DMS153 treated with DMSO at 0.1 percent for 48 hours (cell line): ENCODE results near the gene LRP8.
"Not testable (repeated sequence)": the region's sequence is repeated elsewhere in the genome, so short reads cannot be mapped to it uniquely, and the experiment has no call there.

Experiments used
- DNase-seq: peaks from one replicate; lab custom pipeline; 2025; ENCODE audit not compliant: unreplicated experiment; lab: John Stamatoyannopoulos, UW

LRP8 gene

DNA sequence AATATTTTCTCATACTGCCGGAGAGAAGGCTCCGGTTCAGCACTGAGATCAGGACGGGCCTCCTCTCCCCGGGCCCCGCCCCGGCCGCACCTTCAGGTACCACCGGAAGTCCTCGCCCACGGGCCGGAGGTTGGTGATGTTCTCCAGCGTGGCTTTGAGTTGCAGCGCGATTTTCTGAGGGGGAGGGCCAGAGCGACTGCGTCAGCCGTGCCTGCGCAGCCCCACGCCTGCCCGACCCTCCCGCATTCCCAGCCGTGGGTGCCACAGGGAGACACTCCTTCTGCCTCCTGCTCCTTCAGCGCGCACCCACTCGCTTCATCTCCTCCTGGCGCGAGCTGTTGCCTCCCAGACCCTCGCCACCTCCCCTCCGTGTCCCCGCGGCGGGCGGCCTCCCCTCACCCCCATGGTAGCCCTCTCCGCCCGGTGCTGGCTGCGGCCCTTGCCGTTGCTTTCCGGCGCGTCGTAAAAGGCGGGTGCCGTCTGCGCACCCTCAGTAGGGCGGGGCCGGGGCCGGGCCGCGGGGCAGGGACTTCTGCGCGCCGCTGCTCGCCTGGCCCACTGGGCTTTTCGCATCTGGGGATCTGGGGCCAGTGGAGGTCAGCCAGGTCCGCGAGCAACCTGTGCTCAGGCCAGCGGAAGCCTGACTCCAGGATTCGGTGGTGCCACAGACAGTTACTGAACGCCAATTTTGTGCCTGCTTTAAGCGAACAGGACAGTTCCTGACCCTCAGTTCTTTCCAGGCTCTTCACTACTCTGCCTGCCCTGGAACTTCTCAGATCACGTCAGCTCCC lies 107.5 kb downstream of the LRP8 start, which contains the start of gene CZIB:
CZIB (minus strand) TSS at position 464 of the 791 bp plus-strand sequence; CDS start at position 405, 59 bp downstream.
- DNase-seq: peak; percentile 77

DNA sequence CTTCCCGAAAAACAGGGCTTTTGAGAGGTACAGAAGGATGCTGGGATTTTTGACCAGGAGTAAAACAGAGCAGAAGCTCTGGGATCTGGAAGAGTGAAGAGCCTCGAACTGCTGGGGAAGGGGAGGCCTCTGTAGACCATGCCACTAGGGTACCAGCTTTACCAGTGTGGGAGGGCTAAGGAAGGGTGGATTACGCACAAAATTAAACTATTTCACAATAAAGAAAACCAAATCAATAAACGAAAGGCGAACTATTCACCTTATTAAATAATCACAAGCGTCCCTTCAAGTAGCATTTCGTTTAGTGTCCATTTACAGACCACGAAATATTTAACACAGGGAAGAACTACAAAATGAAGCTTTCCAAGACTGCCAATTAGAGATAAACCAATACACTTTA lies 108.2 kb downstream of the LRP8 start:
- no peak for DNase-seq

- no peak for DNase-seq
These were observed 109.7 kb downstream of the LRP8 start for GRCh38 chr1:53218201-53218600.

DNA sequence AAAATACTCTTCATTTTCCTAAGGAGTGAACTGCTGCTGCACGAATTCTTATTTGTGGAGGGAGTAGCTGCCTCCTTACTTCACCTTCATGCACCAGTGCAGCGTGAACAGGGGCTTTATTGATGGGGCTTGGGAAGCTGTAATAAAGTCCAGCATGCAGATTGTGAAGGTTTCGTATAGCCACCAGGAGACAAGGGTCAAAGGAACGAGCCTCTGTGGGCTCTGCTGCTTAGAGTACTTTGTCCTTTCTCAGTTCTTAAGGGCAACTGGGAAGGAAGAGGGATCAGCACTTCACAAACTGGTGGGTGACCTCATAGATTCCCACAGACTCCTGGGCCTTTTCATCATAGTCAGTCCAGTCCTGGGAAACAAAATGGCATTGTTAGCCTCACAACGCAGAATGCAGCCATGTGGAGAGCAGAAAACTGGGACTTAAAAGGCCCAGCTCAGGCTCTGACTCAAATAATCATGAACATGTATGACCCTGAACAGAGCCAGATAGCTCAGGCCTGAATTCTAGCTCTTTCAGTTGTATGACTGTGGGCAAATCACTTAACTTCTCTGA lies 113.4 kb downstream of the LRP8 start:
- no peak for DNase-seq

DNA sequence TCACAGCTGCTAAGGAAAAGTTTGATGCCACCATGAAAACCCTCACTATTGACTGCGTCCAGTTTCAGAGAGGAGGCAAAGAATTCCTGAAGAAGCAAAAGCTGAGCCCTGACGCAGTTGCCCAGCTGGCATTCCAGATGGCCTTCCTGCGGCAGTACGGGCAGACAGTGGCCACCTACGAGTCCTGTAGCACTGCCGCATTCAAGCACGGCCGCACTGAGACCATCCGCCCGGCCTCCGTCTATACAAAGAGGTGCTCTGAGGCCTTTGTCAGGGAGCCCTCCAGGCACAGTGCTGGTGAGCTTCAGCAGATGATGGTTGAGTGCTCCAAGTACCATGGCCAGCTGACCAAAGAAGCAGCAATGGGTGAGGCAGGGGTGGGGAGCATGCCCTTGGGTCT lies 116.9 kb downstream of the LRP8 start:
- no peak for DNase-seq

GRCh38 chr1:53210352-53210751 lies 117.5 kb downstream of the LRP8 start:
- DNase-seq: no peak

DNA sequence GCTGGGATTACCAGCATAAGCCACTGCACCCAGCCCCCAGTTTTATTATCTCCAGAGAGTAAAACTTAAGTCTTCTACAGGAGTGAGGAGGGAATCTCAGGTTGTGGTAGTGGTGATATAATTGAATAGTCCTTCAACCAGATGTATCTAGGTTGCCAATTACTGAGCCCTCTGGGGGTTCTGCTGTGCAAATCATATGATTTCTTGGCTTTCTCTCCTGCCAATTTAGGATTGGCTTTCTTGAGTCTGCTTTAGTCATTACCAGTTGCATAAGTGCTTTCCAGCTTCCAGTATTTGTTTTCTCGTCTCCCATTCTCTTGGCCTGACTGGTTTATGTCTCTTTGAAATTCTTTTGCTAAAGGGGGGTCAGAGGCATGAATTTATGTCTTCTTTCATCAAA lies 120.1 kb downstream of the LRP8 start:
- no peak for DNase-seq

- DNase-seq: no peak
These were observed 121.0 kb downstream of the LRP8 start for GRCh38 chr1:53206735-53207379.

DNA sequence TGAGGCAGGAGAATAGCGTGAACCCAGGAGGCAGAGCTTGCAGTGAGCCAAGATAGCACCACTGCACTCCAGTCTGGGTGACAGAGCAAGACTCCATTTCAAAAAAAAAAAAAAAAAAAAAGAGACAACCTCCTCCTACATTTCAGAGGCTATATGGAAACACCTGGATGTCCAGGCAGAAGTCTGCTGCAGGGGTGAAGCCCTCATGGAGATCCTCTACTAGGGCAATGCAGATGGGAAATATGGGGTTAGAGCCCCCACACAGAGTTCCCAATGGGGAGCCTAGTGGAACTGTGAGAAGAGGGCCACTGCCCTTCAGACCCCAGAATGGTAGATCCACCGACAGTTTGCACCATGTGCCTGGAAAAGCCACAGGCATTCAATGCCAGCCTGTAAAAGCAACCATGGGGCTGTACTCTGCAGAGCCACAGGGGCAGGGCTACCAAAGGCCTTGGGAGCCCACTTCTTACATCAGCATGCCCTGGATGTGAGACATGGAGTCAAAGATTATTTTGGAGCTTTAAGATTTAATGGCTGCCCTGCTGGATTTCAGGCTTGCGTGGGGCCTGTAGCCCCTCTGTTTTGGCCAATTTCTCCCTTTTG lies 121.7 kb downstream of the LRP8 start:
- DNase-seq: not testable (repeated sequence)

DNA sequence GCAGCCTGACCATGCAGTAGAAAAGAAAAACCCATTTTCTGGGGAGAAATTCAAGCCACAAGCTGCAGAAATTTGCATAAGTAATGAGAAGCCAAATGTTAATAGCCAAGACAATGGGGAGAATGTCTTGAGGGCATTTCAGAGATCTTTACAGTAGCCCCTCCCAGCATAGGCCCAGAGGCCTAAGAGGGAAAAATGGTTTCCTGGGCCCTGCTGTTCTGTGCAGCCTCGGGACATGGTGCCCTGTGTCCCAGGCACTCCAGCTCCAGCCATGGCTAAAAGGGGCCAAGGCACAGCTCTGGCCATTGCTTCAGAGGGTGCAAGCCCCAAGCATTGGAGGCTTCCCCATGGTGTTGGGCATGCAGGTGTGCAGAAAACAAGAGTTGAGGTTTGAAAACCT lies 122.4 kb downstream of the LRP8 start:
- not testable (repeated sequence) for DNase-seq

- no peak for DNase-seq
These were observed 124.4 kb downstream of the LRP8 start for GRCh38 chr1:53203466-53203865.

DNA sequence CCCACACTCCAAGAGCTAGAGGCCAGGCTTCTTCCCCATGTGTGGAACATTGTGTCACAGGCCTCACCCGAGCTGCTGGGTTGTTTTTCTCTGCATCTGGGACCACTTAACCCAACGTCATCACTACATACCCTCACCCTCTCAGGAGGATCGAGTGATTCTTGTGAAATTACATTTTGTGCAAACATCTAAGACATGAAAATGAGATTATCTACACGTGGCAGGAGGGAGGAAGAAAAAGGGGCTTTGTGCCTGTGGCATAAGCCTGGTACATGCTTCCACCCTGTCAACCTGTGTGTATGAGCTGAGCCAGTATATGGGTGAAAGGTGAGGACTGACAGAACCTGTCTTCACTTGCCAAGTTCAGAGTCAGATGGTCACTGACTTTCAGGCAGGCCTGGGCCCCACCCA lies 129.6 kb downstream of the LRP8 start:
- no peak for DNase-seq

DNA sequence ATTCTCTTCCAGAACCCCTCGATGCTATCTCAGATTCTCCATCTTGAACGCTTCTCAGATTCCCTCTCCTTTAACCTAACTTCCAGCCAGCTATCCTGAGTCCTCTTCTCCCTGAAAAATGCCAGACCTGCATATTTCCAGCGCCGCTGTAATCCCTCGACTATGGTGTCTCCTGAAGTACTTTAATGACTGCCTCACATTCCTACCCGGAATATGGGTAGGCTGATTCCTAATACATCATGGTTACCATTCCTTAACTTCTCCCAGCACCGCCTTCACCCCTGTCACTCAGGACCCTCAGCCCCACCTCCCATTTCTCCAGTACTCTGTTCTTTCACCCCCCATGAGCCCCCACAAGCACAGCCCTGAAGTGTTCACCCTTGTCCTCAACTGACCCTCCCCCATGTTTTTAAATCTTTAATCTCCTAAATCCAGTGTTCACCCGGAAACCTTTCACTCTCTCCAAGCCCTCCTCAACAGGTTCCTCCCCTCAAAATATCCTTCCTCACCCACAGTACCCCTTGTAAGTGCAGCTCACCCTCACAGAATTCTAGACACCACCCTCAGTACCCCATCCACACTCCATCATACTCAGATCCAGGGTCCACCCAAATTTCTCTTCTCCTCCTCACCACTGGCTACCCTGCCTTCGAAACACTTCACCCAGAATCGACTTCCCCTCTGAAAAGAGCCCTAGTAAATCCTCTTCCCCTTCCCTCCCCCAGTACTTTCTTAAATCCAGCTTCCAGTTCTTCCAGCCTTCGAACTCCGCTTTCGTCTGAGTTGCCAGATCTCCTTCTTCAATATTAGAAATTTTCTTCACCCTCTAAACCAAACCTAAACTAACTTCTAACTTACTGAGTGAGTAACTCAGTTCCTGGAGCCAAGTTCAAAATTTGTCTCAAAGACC lies 130.3 kb downstream of the LRP8 start:
- no peak for DNase-seq

GRCh38 chr1:53196485-53197290 lies 131.2 kb downstream of the LRP8 start, which contains the start of gene CPT2:
CPT2 (plus strand) TSS chr1:53196824; CDS start chr1:53196944, 120 bp downstream.
- DNase-seq: peak; percentile 93

DNA sequence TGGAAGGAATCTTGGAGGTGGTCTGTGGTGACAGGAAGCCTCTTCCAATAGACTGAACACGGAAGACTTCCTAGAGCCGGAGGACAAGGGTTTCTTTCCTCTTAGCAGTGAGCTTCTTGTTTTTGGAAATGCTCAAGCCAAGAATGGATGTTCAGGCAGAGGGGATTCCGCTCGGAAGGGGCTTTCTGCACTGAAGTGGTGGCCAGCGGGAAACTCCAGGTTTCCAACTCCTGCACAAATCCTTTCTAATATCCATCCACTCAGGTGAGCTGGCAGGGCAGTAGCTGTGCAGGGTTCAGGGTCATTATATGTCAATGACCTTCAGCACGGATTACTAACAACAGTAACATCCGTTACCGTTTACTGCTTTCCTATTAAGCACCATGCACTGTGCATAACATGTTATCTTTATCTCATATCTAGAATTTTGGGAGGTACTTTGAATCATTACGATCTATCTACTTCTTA lies 131.8 kb downstream of the LRP8 start:
- no peak for DNase-seq

GRCh38 chr1:53195246-53196016 lies 132.4 kb downstream of the LRP8 start:
- DNase-seq: no peak
